ENCODE measurements around the gene FRMD4A. TPM values are rescaled to one million over a fixed set of nuclear protein-coding genes. Genes with fewer than 3 reads are reported as not detected.
A peak's percentile ranks its signal among the peaks of the same experiment; 100 is the strongest.

Gene FRMD4A
- total and polyA plus RNA-seq, 2 of the 4 experiments (the other 2 are of a cell fraction), result 30.3 to 68.8 TPM

DNA sequence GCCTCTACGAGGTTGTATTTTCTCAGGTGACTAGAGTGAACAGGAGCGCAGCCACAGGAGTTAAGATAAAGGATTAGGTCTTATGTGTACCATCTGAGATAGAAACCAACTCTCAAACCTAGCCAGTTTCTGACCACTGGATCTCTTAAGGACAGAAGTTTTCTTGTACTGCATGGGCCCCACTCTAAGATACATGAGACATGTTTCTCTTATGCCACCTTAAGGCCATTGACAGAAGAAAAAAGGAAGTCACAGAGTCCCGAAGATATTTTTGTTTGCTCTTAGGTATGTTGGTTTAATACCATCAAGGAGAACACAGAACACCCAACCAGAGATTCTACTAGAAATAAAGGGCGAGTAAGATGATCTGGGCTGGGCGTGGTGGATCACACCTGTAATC, 335.8 kb downstream of the FRMD4A start:
- no peaks in the 10 kb centered on the region for H3K27me3 ChIP-seq (ENCODE audit: control insufficient read depth, insufficient read depth, low read length)
- peak overlapping the region; percentile 68 for H2BK20ac ChIP-seq (ENCODE audit: low read depth, low read length)
- no peaks in the 10 kb centered on the region for H3K9me3 ChIP-seq (ENCODE audit: control insufficient read depth, insufficient read depth, low read length)
- DNase-seq (no peak), ATAC-seq (ENCODE audit: low read depth) (no peak)
- H3K9ac ChIP-seq (ENCODE audit: low read depth, low read length), result no peak overlapping the region
- dilution Hi-C loops (cut with HindIII; ENCODE audit: low sequenced_read_pairs, unreplicated experiment), result no loop called here
- no peak for TF ChIP-seq CHD1 (IDR thresholded peaks at IDR 0.05; ENCODE audit: low read depth, low read length)
- no peak for TF ChIP-seq RAD21 (IDR thresholded peaks at IDR 0.05; ENCODE audit: low read length)
- no peak for TF ChIP-seq RCOR1 (IDR thresholded peaks at IDR 0.05; ENCODE audit: insufficient replicate concordance, low read length)
- no peak for TF ChIP-seq MXI1 (IDR thresholded peaks at IDR 0.05; ENCODE audit: borderline replicate concordance, low read depth, low read length)
- TF ChIP-seq, protein P1, sequence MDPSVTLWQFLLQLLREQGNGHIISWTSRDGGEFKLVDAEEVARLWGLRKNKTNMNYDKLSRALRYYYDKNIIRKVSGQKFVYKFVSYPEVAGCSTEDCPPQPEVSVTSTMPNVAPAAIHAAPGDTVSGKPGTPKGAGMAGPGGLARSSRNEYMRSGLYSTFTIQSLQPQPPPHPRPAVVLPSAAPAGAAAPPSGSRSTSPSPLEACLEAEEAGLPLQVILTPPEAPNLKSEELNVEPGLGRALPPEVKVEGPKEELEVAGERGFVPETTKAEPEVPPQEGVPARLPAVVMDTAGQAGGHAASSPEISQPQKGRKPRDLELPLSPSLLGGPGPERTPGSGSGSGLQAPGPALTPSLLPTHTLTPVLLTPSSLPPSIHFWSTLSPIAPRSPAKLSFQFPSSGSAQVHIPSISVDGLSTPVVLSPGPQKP (IDR thresholded peaks at IDR 0.05; ENCODE audit: borderline replicate concordance, low read depth, low read length), result no peak
- in situ Hi-C loops (cut with MboI; ENCODE audit: low sequenced_read_pairs), result no loop called here
- no peak overlapping the region; the same call in 1 of the 2 replicates for H2AK5ac ChIP-seq (ENCODE audit: low read depth, low read length)
- no peak overlapping the region for H2AFZ ChIP-seq (replicated peaks; ENCODE audit: low read length, poor library complexity)
- ChIA-PET CTCF (no interaction called here), POLR2A (ENCODE audit: unreplicated experiment) (no interaction called here)
- peaks cover 3 to 28% of the 10 kb centered on the region in 2 experiments; a peak in 2 of 4 replicates for H3K79me1 ChIP-seq (ENCODE audit: low read depth in 1 of 2, low read length in 2 of 2)
- H2BK15ac ChIP-seq (ENCODE audit: low read depth, low read length), result no peak overlapping the region
- WGBS, 2 experiments (ENCODE audit: extremely low coverage in 2 of 2, insufficient read length in 1 of 2), result no CpG with 5 or more reads among the region's 5 CpGs
- no peak overlapping the region for H2BK5ac ChIP-seq (ENCODE audit: low read depth, low read length, poor library complexity, severe bottlenecking)
- peaks cover 18% of the 10 kb centered on the region for H3K4me1 ChIP-seq (ENCODE audit: control insufficient read depth, insufficient read depth, low read length)
- H4K20me1 ChIP-seq (ENCODE audit: insufficient read depth, low read length), result no peaks in the 10 kb centered on the region
- no peak overlapping the region for H2AK9ac ChIP-seq (replicated peaks; ENCODE audit: low read depth, low read length, poor library complexity)
- H4K8ac ChIP-seq (ENCODE audit: low read depth in 2 of 2, low read length in 2 of 2), result no peak overlapping the region
- H4K91ac ChIP-seq (ENCODE audit: insufficient read depth, low read depth, low read length), result no peak overlapping the region
- H3K23ac ChIP-seq (ENCODE audit: low read depth, low read length), result no peak overlapping the region
- no TSS peak for BruUV-seq (replicated peaks)
- no peak overlapping the region for H3K14ac ChIP-seq (replicated peaks; ENCODE audit: low read depth, low read length)
- no peak overlapping the region for H2BK120ac ChIP-seq (ENCODE audit: low read depth, low read length)
- H3K56ac ChIP-seq (ENCODE audit: extremely low read depth, insufficient read depth, low read length), result no peak overlapping the region
- H3K18ac ChIP-seq (ENCODE audit: low read depth, low read length), result no peak overlapping the region
- H4K5ac ChIP-seq (ENCODE audit: low read depth, low read length), result no peak overlapping the region
- no peak overlapping the region for H3K4me3 ChIP-seq (ENCODE audit: insufficient read depth, low read depth, low read length)
- no peak overlapping the region for H3K27ac ChIP-seq (ENCODE audit: insufficient read depth, low read length)
- H3K9me1 ChIP-seq (ENCODE audit: insufficient read depth, low read length), result peaks cover 15% of the 10 kb centered on the region
- no peak overlapping the region for H3K4me2 ChIP-seq (ENCODE audit: low read depth, low read length)
- H3K36me3 ChIP-seq (ENCODE audit: control insufficient read depth, insufficient read depth, low read length), result no peaks in the 10 kb centered on the region
- intact Hi-C loops (cut with micrococcal nuclease), result no loop called here
- H3K4ac ChIP-seq (ENCODE audit: low read depth, low read length), result peak overlapping the region; percentile 39; the same call in 1 of the 2 replicates

All from IMR-90 (cell line).